Endodermal cell (in vitro differentiated cells): Measurements from ENCODE around the gene LCE2B. TPM values are rescaled to one million over a fixed set of nuclear protein-coding genes. Genes with fewer than 3 reads are reported as not detected.

Source experiments
- DNase-seq: peaks from one replicate; pipeline ENCODE4 v3.0.0-alpha.2; 2017
- H3K27ac ChIP-seq: 2 replicates; pipeline ENCODE4 v1.5.1; 2013; ENCODE audit warnings: mild to moderate bottlenecking, low read depth, low read length, moderate library complexity
- H3K27me3 ChIP-seq: 2 replicates; pipeline ENCODE4 v1.6.1; 2013; ENCODE audit warnings: mild to moderate bottlenecking, low read length, moderate library complexity; ENCODE audit not compliant: insufficient read depth, control insufficient read depth, poor library complexity, severe bottlenecking
- H3K36me3 ChIP-seq: 2 replicates; pipeline ENCODE4 v1.7.0; 2013; ENCODE audit warnings: mild to moderate bottlenecking, low read length, moderate library complexity; ENCODE audit not compliant: control insufficient read depth, insufficient read depth
- H3K4me1 ChIP-seq: one replicate; pipeline ENCODE4 v1.7.0; 2013; ENCODE audit warnings: low read length; ENCODE audit not compliant: control insufficient read depth, insufficient read depth
- H3K4me3 ChIP-seq: 2 replicates; pipeline ENCODE4 v1.5.1; 2013; ENCODE audit warnings: mild to moderate bottlenecking, low read length, moderate library complexity
- H3K9ac ChIP-seq: 2 replicates; pipeline ENCODE4 v1.6.1; 2013; ENCODE audit warnings: mild to moderate bottlenecking, low read length, moderate library complexity; ENCODE audit not compliant: poor library complexity, severe bottlenecking; ENCODE audit errors: extremely low read depth
- H3K9me3 ChIP-seq: 2 replicates; pipeline ENCODE4 v1.6.1; 2013; ENCODE audit warnings: mild to moderate bottlenecking, low read length, moderate library complexity; ENCODE audit not compliant: control insufficient read depth
- H3K27ac Mint-ChIP-seq: 2 replicates; pipeline ENCODE4 v1.8.0; 2020; ENCODE audit warnings: mixed read lengths
- H3K27me3 Mint-ChIP-seq: 2 replicates; pipeline ENCODE4 v1.8.0; 2021; ENCODE audit warnings: mild to moderate bottlenecking, mixed read lengths; ENCODE audit not compliant: insufficient read depth
- H3K36me3 Mint-ChIP-seq: 2 replicates; pipeline ENCODE4 v1.8.0; 2020; ENCODE audit warnings: low read depth, mixed read lengths
- H3K4me1 Mint-ChIP-seq: 2 replicates; pipeline ENCODE4 v1.8.0; 2020; ENCODE audit warnings: mixed read lengths
- H3K4me3 Mint-ChIP-seq: 2 replicates; pipeline ENCODE4 v1.8.0; 2020; ENCODE audit warnings: mild to moderate bottlenecking, moderate library complexity, mixed read lengths
- H3K9me3 Mint-ChIP-seq: 2 replicates; pipeline ENCODE4 v1.8.0; 2020; ENCODE audit warnings: mild to moderate bottlenecking, mixed read lengths
- CTCF ChIP-seq: fragments of 200-600 bp; sonication (generic); conservative IDR thresholded peaks from 2 replicates; pipeline ENCODE4 v1.5.0; 2021; ENCODE audit warnings: antibody characterized with exemption, mild to moderate bottlenecking
- WGBS, 2 experiments: methylation state at CpG; one replicate each; pipeline versions ENCODE4 v1.1.5 to v1.1.7; 2013; ENCODE audit warnings: missing lambda C conversion rate in 2 of 2, mixed read lengths in 1 of 2; ENCODE audit not compliant: insufficient coverage in 1 of 2, insufficient read length in 1 of 2; 5-methylcytosine and 5-hydroxymethylcytosine counted together
- total RNA-seq, 2 donors: library from RNA; stranded (reverse); fragmentation: NEBNext Ultra II Directional in 1 of 2; extraction: Animal tissue kit (Norgen Biotek cat#: 25700) in 1 of 2; gene quantifications; 2 replicates in 1 of 2; 3 replicates in 1 of 2; pipeline ENCODE4 v1.2.1, GENCODE V29; 2021

LCE2B gene
- total RNA-seq, 2 donors from 2014 or later: not detected

- no peaks in the 10 kb centered on the region for H3K27me3 Mint-ChIP-seq
- no peaks in the 10 kb centered on the region for H3K36me3 Mint-ChIP-seq
- H3K9me3 Mint-ChIP-seq: peaks cover 93% of the 10 kb centered on the region
- Histone ChIP-seq H3K9ac (no peak overlapping the region), H3K9me3 (peaks cover 74% of the 10 kb centered on the region), H3K27ac (no peak overlapping the region), H3K4me1 (no peaks in the 10 kb centered on the region), H3K36me3 (no peaks in the 10 kb centered on the region), H3K4me3 (no peak overlapping the region), H3K27me3 (no peaks in the 10 kb centered on the region)
- H3K27ac Mint-ChIP-seq: no peak overlapping the region
- no peak for DNase-seq
- no peak for TF ChIP-seq CTCF
- no peak overlapping the region for H3K4me3 Mint-ChIP-seq
- WGBS, 2 experiments: 50 to 73% methylated on average over 1 to 3 of the region's 4 CpGs
- no peaks in the 10 kb centered on the region for H3K4me1 Mint-ChIP-seq
These were observed 13.8 kb downstream of the LCE2B start for GRCh38 chr1:152699746-152700145.

GRCh38 chr1:152707860-152708259 lies 21.9 kb downstream of the LCE2B start, which contains the start of gene LCE4A:
TSS of gene LCE4A (plus strand) at chr1:152708160. CDS start at chr1:152709076, 916 bp downstream.
- H3K4me3 ChIP-seq: peak within 1 kb of the TSS; percentile 13
- peaks cover 85% of the 10 kb centered on the region for H3K9me3 ChIP-seq
- Mint-ChIP-seq H3K36me3 (no peaks in the 10 kb centered on the region), H3K27me3 (no peaks in the 10 kb centered on the region), H3K27ac (no peak within 1 kb of the TSS), H3K9me3 (peaks cover 84% of the 10 kb centered on the region), H3K4me1 (no peaks in the 10 kb centered on the region), H3K4me3 (no peak within 1 kb of the TSS)
- DNase-seq: no peak
- no peak for TF ChIP-seq CTCF
- H3K4me1 ChIP-seq: no peaks in the 10 kb centered on the region
- 40% methylated on average over 2 of the region's 2 CpGs; no CpG with 5 or more reads in 1 of the 2 experiments for WGBS, 2 experiments
- no peak within 1 kb of the TSS for H3K27ac ChIP-seq
- H3K36me3 ChIP-seq: no peaks in the 10 kb centered on the region
- H3K27me3 ChIP-seq: no peaks in the 10 kb centered on the region
- no peak within 1 kb of the TSS for H3K9ac ChIP-seq

GRCh38 chr1:152718238-152718637 lies 32.3 kb downstream of the LCE2B start:
- no peaks in the 10 kb centered on the region for H3K4me1 Mint-ChIP-seq
- no peak overlapping the region for H3K27ac Mint-ChIP-seq
- Histone ChIP-seq H3K36me3 (no peaks in the 10 kb centered on the region), H3K9ac (no peak overlapping the region), H3K27me3 (no peaks in the 10 kb centered on the region), H3K4me1 (no peaks in the 10 kb centered on the region), H3K4me3 (no peak overlapping the region), H3K27ac (no peak overlapping the region), H3K9me3 (peaks cover 87% of the 10 kb centered on the region)
- H3K36me3 Mint-ChIP-seq: peaks cover 3% of the 10 kb centered on the region
- DNase-seq: no peak
- no peaks in the 10 kb centered on the region for H3K27me3 Mint-ChIP-seq
- no peak for TF ChIP-seq CTCF
- peaks cover 96% of the 10 kb centered on the region for H3K9me3 Mint-ChIP-seq
- no peak overlapping the region for H3K4me3 Mint-ChIP-seq
